Right renal pelvis (tissue), 4 donors: ENCODE results near the gene JPH3. TPM values are rescaled to one million over a fixed set of nuclear protein-coding genes. Genes with fewer than 3 reads are reported as not detected.

Source experiments
- DNase-seq, 4 donors: peaks; one replicate each; pipeline ENCODE4 v3.0.0-alpha.2; 2013; ENCODE audit warnings: low read depth in 4 of 4, low spot score in 3 of 4, missing footprints in 1 of 4
- polyA plus RNA-seq, 4 donors: library from polyadenylated mRNA; unstranded; fragments of 120-200 nt; gene quantifications; one replicate each; pipeline ENCODE4 v1.2.1, GENCODE V29; 2013; ENCODE audit not compliant: insufficient read length in 4 of 4

Gene JPH3
- polyA plus RNA-seq, 4 donors, result 0.53 to 1.3 (median 0.70) TPM

GRCh38 chr16:87691686-87692079, 89.4 kb downstream of the JPH3 start:
- no peak for DNase-seq

GRCh38 chr16:87692176-87692575, 89.9 kb downstream of the JPH3 start:
- DNase-seq, result no peak

GRCh38 chr16:87692756-87693155, 90.4 kb downstream of the JPH3 start:
- DNase-seq, result no peak

- DNase-seq, result no peak
Measured at GRCh38 chr16:87693827-87694226, 91.5 kb downstream of the JPH3 start.

GRCh38 chr16:87694441-87695125, 92.3 kb downstream of the JPH3 start:
- DNase-seq, result no peak

- DNase-seq, result no peak
Measured at GRCh38 chr16:87695534-87695933, 93.2 kb downstream of the JPH3 start.

GRCh38 chr16:87696726-87697125, 94.4 kb downstream of the JPH3 start:
- DNase-seq, result no peak

- DNase-seq, result no peak
Measured at GRCh38 chr16:87697256-87697655, 94.9 kb downstream of the JPH3 start.

GRCh38 chr16:87697792-87698191, 95.5 kb downstream of the JPH3 start:
- no peak for DNase-seq

- DNase-seq, result no peak
Measured at GRCh38 chr16:87698241-87698640, 95.9 kb downstream of the JPH3 start.

GRCh38 chr16:87698676-87699199, 96.4 kb downstream of the JPH3 start:
- DNase-seq, result no peak

- DNase-seq, result no peak
Measured at GRCh38 chr16:87700406-87701077, 98.2 kb downstream of the JPH3 start.

- DNase-seq, result no peak
Measured at GRCh38 chr16:87701078-87701460, 98.8 kb downstream of the JPH3 start.

GRCh38 chr16:87701505-87701921, 99.2 kb downstream of the JPH3 start:
- no peak for DNase-seq

GRCh38 chr16:87702325-87702811, 100.1 kb downstream of the JPH3 start:
- no peak for DNase-seq

- DNase-seq, result no peak
Measured at GRCh38 chr16:87703071-87703470, 100.8 kb downstream of the JPH3 start.

GRCh38 chr16:87703835-87704375, 101.6 kb downstream of the JPH3 start:
- DNase-seq, result no peak

- DNase-seq, result no peak
Measured at GRCh38 chr16:87704754-87705353, 102.5 kb downstream of the JPH3 start.

GRCh38 chr16:87705771-87706277, 103.5 kb downstream of the JPH3 start:
- no peak for DNase-seq

GRCh38 chr16:87706278-87707000, 104.1 kb downstream of the JPH3 start:
- DNase-seq, result no peak
